Smooth muscle cell of the umbilical artery (primary cell): ENCODE data around the gene URB2. TPM values are rescaled to one million over a fixed set of nuclear protein-coding genes. Genes with fewer than 3 reads are reported as not detected.

Source experiments
- total RNA-seq: library from RNA; depleted of rRNA; stranded (reverse); fragments of >200 nt; gene quantifications from 2 replicates; pipeline ENCODE4 v1.2.3, GENCODE V29; 2014

URB2 gene
- total RNA-seq, result 9.5 and 19.1 TPM in 2 replicates

GRCh38 chr1:229625915-229626831 is at the start of gene URB2, which contains the start of gene TAF5L:
URB2 (plus strand) TSS chr1:229626247; CDS start chr1:229627634, 1,387 bp downstream.
TAF5L (minus strand) TSS chr1:229626122; CDS start chr1:229614482, 11,640 bp downstream.

Other genes with a start within 250 kb of the URB2 start
- gene ACTA1, start 192.2 kb upstream of the URB2 start, total RNA-seq, result 0.14 TPM in 1 of 2 replicates, not detected in the other
- gene NUP133, start 117.9 kb upstream of the URB2 start, total RNA-seq, result 32.1 and 37.2 TPM in 2 replicates
- 17.8 and 18.8 TPM in 2 replicates for gene ABCB10, start 67.5 kb upstream of the URB2 start, total RNA-seq
- 13.4 and 19.2 TPM in 2 replicates for gene TAF5L, start 125 bp upstream of the URB2 start, total RNA-seq